Testis (tissue), 3 donors: ENCODE data around the gene TP73. TPM values are rescaled to one million over a fixed set of nuclear protein-coding genes. Genes with fewer than 3 reads are reported as not detected.

ENCODE experiments used
- DNase-seq: peaks from one replicate; pipeline ENCODE4 v3.0.0-alpha.2; 2019
- H3K27ac ChIP-seq, 2 donors: fragments of 200-600 bp; sonication (generic); one replicate each; pipeline ENCODE4 v1.5.1; 2019
- H3K27me3 ChIP-seq: fragments of 200-600 bp; sonication (generic); one replicate; pipeline ENCODE4 v1.5.1; 2019
- H3K36me3 ChIP-seq: fragments of 200-600 bp; sonication (generic); one replicate; pipeline ENCODE4 v1.5.1; 2017; ENCODE audit warnings: low read depth; ENCODE audit errors: missing control alignments
- H3K4me1 ChIP-seq: fragments of 200-600 bp; sonication (generic); one replicate; pipeline ENCODE4 v1.5.1; 2019
- H3K4me3 ChIP-seq, 2 donors: fragments of 200-600 bp; sonication (generic); one replicate each; pipeline ENCODE4 v1.5.1; 2017 to 2019
- H3K9me3 ChIP-seq: fragments of 200-600 bp; sonication (generic); one replicate; pipeline ENCODE4 v1.5.1; 2017
- POLR2A ChIP-seq: fragments of 450-650 bp; IDR thresholded peaks from one replicate; pipeline ENCODE4 v1.6.1; 2017; ENCODE audit warnings: antibody characterized with exemption, mild to moderate bottlenecking, moderate library complexity
- WGBS, 2 donors: methylation state at CpG; one replicate each; pipeline ENCODE4 v1.1.5; 2018; 5-methylcytosine and 5-hydroxymethylcytosine counted together
- intact Hi-C: fragments of 100-400 bp; cut with DNase I; formaldehyde crosslinking; loops from one replicate; pipeline ENCODE4 v1.15.1; 2023; ENCODE audit warnings: low total_unique reads
- polyA plus RNA-seq: library from polyadenylated mRNA; stranded (reverse); fragments of 350-450 nt; fragmentation: Illumina TruSeq; extraction: RNeasy Lipid Tissue Mini Kit (QIAGEN cat#74804); gene quantifications from one replicate; pipeline ENCODE4 v1.2.3, GENCODE V29; 2014; ENCODE audit warnings: low read depth, low replicate concordance; ENCODE audit not compliant: insufficient read depth
- total RNA-seq, 2 donors: library from RNA; depleted of rRNA; stranded (reverse); fragments of >200 nt; gene quantifications; one replicate each; pipeline ENCODE4 v1.2.3, GENCODE V29; 2016
- TF ChIP-seq, protein P1 (sequence below), 3 experiments: fragments of 450-650 bp in 2 of 3; fragments of 200-600 bp in 1 of 3; sonication (generic) in 1 of 3; IDR thresholded peaks; one replicate each; pipeline ENCODE4 v1.5.1; 2016 to 2019; ENCODE audit warnings: antibody characterized with exemption in 3 of 3, mild to moderate bottlenecking in 2 of 3, moderate library complexity in 1 of 3

The TP73 gene
- total and polyA plus RNA-seq, 3 donors from 2014 or later: 1.3 to 2.2 (median 1.5) TPM

DNA sequence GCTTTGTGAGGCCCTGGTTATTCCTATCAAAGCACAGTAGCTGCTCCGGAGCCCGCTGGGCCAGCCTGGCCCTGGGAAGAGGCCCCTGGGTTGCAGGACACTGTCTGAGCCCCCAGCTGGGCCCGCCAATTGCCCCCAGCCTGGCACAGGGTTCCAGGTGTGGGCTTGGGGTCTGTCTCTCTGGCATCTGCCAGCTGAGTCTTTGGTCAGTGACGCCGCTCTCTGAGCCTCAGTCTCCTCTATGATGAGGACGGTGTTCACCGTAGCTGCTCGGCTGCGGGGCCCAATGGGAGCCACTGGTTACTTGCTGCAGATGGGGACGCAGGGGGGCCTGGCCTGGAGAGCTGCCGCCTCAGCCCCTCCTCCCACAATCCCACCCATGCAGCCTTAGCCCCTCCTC is 41.0 kb downstream of the TP73 start:
- no peak for DNase-seq
- 90% methylated on average over 11 of the region's 11 CpGs; no CpG with 5 or more reads in 1 of the 2 donors for WGBS, 2 donors
- H3K36me3 ChIP-seq: no peaks in the 10 kb centered on the region
- intact Hi-C loops: no loop called here
- no peak overlapping the region for H3K27ac ChIP-seq
- H3K4me1 ChIP-seq: no peaks in the 10 kb centered on the region
- no peaks in the 10 kb centered on the region for H3K9me3 ChIP-seq
- H3K4me3 ChIP-seq: no peak overlapping the region
- no peaks in the 10 kb centered on the region for H3K27me3 ChIP-seq
- no peak for TF ChIP-seq POLR2A
- TF ChIP-seq, protein P1, sequence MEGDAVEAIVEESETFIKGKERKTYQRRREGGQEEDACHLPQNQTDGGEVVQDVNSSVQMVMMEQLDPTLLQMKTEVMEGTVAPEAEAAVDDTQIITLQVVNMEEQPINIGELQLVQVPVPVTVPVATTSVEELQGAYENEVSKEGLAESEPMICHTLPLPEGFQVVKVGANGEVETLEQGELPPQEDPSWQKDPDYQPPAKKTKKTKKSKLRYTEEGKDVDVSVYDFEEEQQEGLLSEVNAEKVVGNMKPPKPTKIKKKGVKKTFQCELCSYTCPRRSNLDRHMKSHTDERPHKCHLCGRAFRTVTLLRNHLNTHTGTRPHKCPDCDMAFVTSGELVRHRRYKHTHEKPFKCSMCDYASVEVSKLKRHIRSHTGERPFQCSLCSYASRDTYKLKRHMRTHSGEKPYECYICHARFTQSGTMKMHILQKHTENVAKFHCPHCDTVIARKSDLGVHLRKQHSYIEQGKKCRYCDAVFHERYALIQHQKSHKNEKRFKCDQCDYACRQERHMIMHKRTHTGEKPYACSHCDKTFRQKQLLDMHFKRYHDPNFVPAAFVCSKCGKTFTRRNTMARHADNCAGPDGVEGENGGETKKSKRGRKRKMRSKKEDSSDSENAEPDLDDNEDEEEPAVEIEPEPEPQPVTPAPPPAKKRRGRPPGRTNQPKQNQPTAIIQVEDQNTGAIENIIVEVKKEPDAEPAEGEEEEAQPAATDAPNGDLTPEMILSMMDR (IDR thresholded peaks at IDR 0.05): no peak

DNA sequence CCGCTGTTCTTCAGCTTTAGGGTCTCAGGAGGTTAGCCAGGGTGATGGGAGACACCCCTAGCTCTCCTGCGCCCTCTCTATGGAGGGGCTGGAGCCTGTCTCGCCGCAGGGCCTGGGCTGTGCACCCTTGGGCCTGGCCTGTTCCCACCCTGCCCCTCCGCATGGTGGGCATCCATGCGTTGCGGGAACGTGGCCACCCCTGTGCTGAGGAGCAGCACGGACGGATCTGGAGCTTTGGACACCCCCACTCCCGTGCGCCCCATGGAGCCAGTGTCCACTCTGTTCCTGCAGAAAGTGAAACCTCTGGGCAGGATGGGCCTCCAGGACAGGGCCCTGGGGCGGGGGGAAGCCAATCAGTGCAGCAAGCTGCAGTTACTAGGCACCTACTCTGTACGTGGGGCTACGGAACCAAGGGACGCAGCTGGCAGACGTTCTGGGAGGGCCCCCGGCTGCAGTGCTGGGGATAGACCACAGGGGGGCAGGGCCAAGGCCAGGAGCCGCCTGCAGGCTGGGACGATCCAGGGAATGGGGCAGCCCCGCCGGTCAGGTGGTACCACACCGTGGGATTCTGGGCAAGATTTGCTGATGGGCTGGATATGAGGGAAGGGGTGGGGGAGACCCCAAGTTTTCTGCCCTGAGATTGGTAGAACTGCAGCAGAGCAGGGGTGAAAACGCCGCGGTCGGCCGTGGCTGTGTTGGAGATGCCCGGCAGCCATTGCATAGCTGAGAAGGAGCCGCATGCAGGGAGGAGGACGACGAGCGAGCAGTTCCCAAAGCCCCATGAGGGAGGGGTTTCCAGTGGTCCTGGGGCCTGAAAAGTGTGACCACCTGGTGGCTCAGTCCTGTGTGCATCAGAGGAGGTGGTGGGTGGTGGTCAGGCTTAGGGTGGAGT is 43.3 kb downstream of the TP73 start:
- intact Hi-C loops: no loop called here
- TF ChIP-seq POLR2A: no peak
- TF ChIP-seq, protein P1 (IDR thresholded peaks at IDR 0.05): peak; percentile 40 to 77 (median 76)
- Histone ChIP-seq H3K9me3 (no peaks in the 10 kb centered on the region), H3K36me3 (no peaks in the 10 kb centered on the region), H3K4me3 (no peak overlapping the region), H3K27ac (no peak overlapping the region), H3K4me1 (no peaks in the 10 kb centered on the region), H3K27me3 (no peaks in the 10 kb centered on the region)
- peak; percentile 59 for DNase-seq
- 45 to 52% methylated on average over 28 to 33 of the region's 33 CpGs for WGBS, 2 donors

GRCh38 chr1:3696689-3697088 is 44.4 kb downstream of the TP73 start:
- TF ChIP-seq, protein P1 (IDR thresholded peaks at IDR 0.05): no peak
- TF ChIP-seq POLR2A: no peak
- H3K27me3 ChIP-seq: no peaks in the 10 kb centered on the region
- no peaks in the 10 kb centered on the region for H3K36me3 ChIP-seq
- no peak overlapping the region for H3K4me3 ChIP-seq
- no peaks in the 10 kb centered on the region for H3K4me1 ChIP-seq
- 89 to 94% methylated on average over 9 of the region's 9 CpGs for WGBS, 2 donors
- no peak for DNase-seq
- intact Hi-C loops: no loop called here
- H3K27ac ChIP-seq: no peak overlapping the region
- no peaks in the 10 kb centered on the region for H3K9me3 ChIP-seq

DNA sequence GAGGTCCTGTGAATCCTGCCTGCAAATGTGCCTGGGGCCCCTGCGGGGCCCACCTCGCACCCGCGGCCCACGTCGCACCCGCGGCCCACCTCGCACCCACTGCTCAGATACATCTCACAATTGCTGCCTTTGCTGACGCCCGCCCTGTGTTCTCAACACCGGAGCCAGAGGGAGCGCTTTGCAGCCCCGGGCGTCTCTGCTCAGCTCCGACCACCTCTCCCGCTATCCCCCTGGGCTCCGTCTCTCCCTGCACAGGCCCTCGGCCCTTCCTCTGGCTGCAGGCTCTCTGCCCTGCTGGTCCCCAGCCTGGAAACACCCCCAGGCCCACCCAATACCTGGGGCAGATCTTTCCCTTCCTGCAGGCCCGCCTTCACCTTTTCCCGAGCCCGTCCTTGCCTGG is 44.8 kb downstream of the TP73 start:
- TF ChIP-seq, protein P1 (IDR thresholded peaks at IDR 0.05): no peak
- TF ChIP-seq POLR2A: no peak
- Histone ChIP-seq H3K4me1 (no peaks in the 10 kb centered on the region), H3K27me3 (no peaks in the 10 kb centered on the region), H3K9me3 (no peaks in the 10 kb centered on the region), H3K36me3 (no peaks in the 10 kb centered on the region), H3K4me3 (no peak overlapping the region), H3K27ac (no peak overlapping the region)
- intact Hi-C loops: no loop called here
- DNase-seq: no peak
- 92 to 99% methylated on average over 19 to 22 of the region's 22 CpGs for WGBS, 2 donors
